ENCODE measurements around the gene MCEMP1.
A peak's percentile ranks its signal among the peaks of the same experiment; 100 is the strongest.

Gene MCEMP1

GRCh38 chr19:7650148-7650547 is 26.7 kb upstream of the MCEMP1 start:
- H3K9ac ChIP-seq (ENCODE audit: low read length) = no peak overlapping the region
- WGBS (ENCODE audit: extremely low coverage, insufficient coverage, insufficient read length) = no CpG with 5 or more reads among the region's 2 CpGs

GRCh38 chr19:7652061-7652641 is 24.7 kb upstream of the MCEMP1 start:
- peaks cover 2% of the 10 kb centered on the region for H3K9me3 ChIP-seq (ENCODE audit: insufficient read depth, low read depth, low read length)
- no peak overlapping the region for H2BK12ac ChIP-seq (ENCODE audit: low read length)
- peak; percentile 83 to 95 for DNase-seq
- H3K4me1 ChIP-seq (ENCODE audit: control insufficient read depth in 1 of 2, insufficient read depth in 2 of 2, low read length in 2 of 2) = peaks cover 2 to 4% of the 10 kb centered on the region in 2 experiments
- peak overlapping the region; percentile 4 for H2AFZ ChIP-seq (ENCODE audit: insufficient read depth, low read length, poor library complexity)
- no peak overlapping the region for H3K14ac ChIP-seq (ENCODE audit: low read length)
- no peaks in the 10 kb centered on the region for H3K79me2 ChIP-seq (ENCODE audit: control insufficient read depth, insufficient read depth, low read length, poor library complexity)
- H3K4me2 ChIP-seq (ENCODE audit: low read length) = peak overlapping the region; percentile 38
- no CpG with 5 or more reads among the region's 28 CpGs for WGBS (ENCODE audit: extremely low coverage, insufficient coverage, insufficient read length)
- H3K9ac ChIP-seq (ENCODE audit: low read length) = no peak overlapping the region
- peak overlapping the region; percentile 11 for H4K91ac ChIP-seq (ENCODE audit: low read depth, low read length)
- H2AK5ac ChIP-seq (ENCODE audit: low read length) = no peak overlapping the region
- H4K8ac ChIP-seq (ENCODE audit: low read depth, low read length) = no peak overlapping the region
- H3K79me1 ChIP-seq (ENCODE audit: low read length) = no peaks in the 10 kb centered on the region
- no peak overlapping the region for H3K23ac ChIP-seq (ENCODE audit: low read length)
- H2BK120ac ChIP-seq (ENCODE audit: insufficient read depth, low read length, poor library complexity) = no peak overlapping the region
- no peaks in the 10 kb centered on the region for H3K27me3 ChIP-seq (ENCODE audit: insufficient read depth, low read length)
- peak overlapping the region; percentile 10 for H3K18ac ChIP-seq (ENCODE audit: low read length)
- no peak overlapping the region for H4K12ac ChIP-seq (ENCODE audit: low read depth, low read length)
- peaks cover 2 to 4% of the 10 kb centered on the region in 2 experiments for H3K36me3 ChIP-seq (ENCODE audit: control insufficient read depth in 1 of 2, insufficient read depth in 2 of 2, low read length in 2 of 2)
- no peak overlapping the region for H3K4me3 ChIP-seq (ENCODE audit: low read depth, low read length)
- no peak overlapping the region for H2BK5ac ChIP-seq (ENCODE audit: low read depth, low read length, poor library complexity)
- no peak overlapping the region for H3K4ac ChIP-seq (ENCODE audit: low read depth, low read length)
- no peak overlapping the region for H3K27ac ChIP-seq (ENCODE audit: low read depth, low read length)

More at GRCh38 chr19:7650148-7650547, 26.7 kb upstream of the MCEMP1 start:
- H2AFZ ChIP-seq (ENCODE audit: insufficient read depth, low read length, poor library complexity) = no peak overlapping the region
- no peak overlapping the region for H3K27ac ChIP-seq (ENCODE audit: low read depth, low read length)
- H3K36me3 ChIP-seq (ENCODE audit: control insufficient read depth in 1 of 2, insufficient read depth in 2 of 2, low read length in 2 of 2) = peaks cover 12 to 17% of the 10 kb centered on the region in 2 experiments
- no peaks in the 10 kb centered on the region for H3K27me3 ChIP-seq (ENCODE audit: insufficient read depth, low read length)
- no peak overlapping the region for H3K14ac ChIP-seq (ENCODE audit: low read length)
- H3K23ac ChIP-seq (ENCODE audit: low read length) = no peak overlapping the region
- no peak overlapping the region for H3K4me3 ChIP-seq (ENCODE audit: low read depth, low read length)
- H3K79me2 ChIP-seq (ENCODE audit: control insufficient read depth, insufficient read depth, low read length, poor library complexity) = no peaks in the 10 kb centered on the region
- H2BK12ac ChIP-seq (ENCODE audit: low read length) = no peak overlapping the region
- no peak overlapping the region for H3K18ac ChIP-seq (ENCODE audit: low read length)
- no peaks in the 10 kb centered on the region for H3K79me1 ChIP-seq (ENCODE audit: low read length)
- no peak overlapping the region for H4K8ac ChIP-seq (ENCODE audit: low read depth, low read length)
- DNase-seq = no peak
- no peak overlapping the region for H3K4me2 ChIP-seq (ENCODE audit: low read length)
- peaks cover 2% of the 10 kb centered on the region for H3K9me3 ChIP-seq (ENCODE audit: insufficient read depth, low read depth, low read length)
- no peak overlapping the region for H4K12ac ChIP-seq (ENCODE audit: low read depth, low read length)
- H4K91ac ChIP-seq (ENCODE audit: low read depth, low read length) = no peak overlapping the region
- no peak overlapping the region for H2BK120ac ChIP-seq (ENCODE audit: insufficient read depth, low read length, poor library complexity)
- no peak overlapping the region for H2BK5ac ChIP-seq (ENCODE audit: low read depth, low read length, poor library complexity)
- H3K4ac ChIP-seq (ENCODE audit: low read depth, low read length) = no peak overlapping the region
- no peak overlapping the region for H2AK5ac ChIP-seq (ENCODE audit: low read length)
- H3K4me1 ChIP-seq (ENCODE audit: control insufficient read depth in 1 of 2, insufficient read depth in 2 of 2, low read length in 2 of 2) = peaks cover 2 to 4% of the 10 kb centered on the region in 2 experiments

DNA sequence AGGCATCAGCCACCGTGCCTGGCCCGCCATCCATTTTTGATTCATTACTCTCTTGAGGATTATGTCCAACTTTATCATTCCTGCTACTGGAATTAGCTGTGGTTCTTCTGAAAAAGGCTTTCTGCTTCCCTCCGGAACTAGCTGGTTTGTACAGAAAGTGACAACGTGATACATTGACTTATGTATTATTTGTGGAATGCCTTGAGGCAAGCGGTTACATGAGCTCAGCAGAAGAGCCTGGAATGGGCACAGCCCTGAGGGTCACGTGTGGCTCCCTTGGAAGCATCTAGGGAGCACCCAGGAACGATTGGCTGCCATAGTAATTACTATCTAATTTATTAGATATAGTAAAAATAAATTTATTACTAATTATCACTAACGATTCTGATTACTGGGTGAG is 22.5 kb upstream of the MCEMP1 start:
- H4K12ac ChIP-seq (ENCODE audit: low read depth, low read length) = no peak overlapping the region
- H3K36me3 ChIP-seq (ENCODE audit: control insufficient read depth in 1 of 2, insufficient read depth in 2 of 2, low read length in 2 of 2) = no peaks in the 10 kb centered on the region
- H2BK5ac ChIP-seq (ENCODE audit: low read depth, low read length, poor library complexity) = no peak overlapping the region
- H3K23ac ChIP-seq (ENCODE audit: low read length) = no peak overlapping the region
- DNase-seq = no peak
- no peak overlapping the region for H3K4ac ChIP-seq (ENCODE audit: low read depth, low read length)
- no peak overlapping the region for H4K8ac ChIP-seq (ENCODE audit: low read depth, low read length)
- no peak overlapping the region for H3K4me3 ChIP-seq (ENCODE audit: low read depth, low read length)
- no peak overlapping the region for H3K27ac ChIP-seq (ENCODE audit: low read depth, low read length)
- no peaks in the 10 kb centered on the region for H3K79me2 ChIP-seq (ENCODE audit: control insufficient read depth, insufficient read depth, low read length, poor library complexity)
- no CpG with 5 or more reads among the region's 8 CpGs for WGBS (ENCODE audit: extremely low coverage, insufficient coverage, insufficient read length)
- no peak overlapping the region for H3K9ac ChIP-seq (ENCODE audit: low read length)
- no peaks in the 10 kb centered on the region for H3K9me3 ChIP-seq (ENCODE audit: insufficient read depth, low read depth, low read length)
- no peak overlapping the region for H2BK120ac ChIP-seq (ENCODE audit: insufficient read depth, low read length, poor library complexity)
- H3K4me1 ChIP-seq (ENCODE audit: control insufficient read depth in 1 of 2, insufficient read depth in 2 of 2, low read length in 2 of 2) = peaks cover 2 to 4% of the 10 kb centered on the region in 2 experiments
- no peak overlapping the region for H2BK12ac ChIP-seq (ENCODE audit: low read length)
- H3K14ac ChIP-seq (ENCODE audit: low read length) = no peak overlapping the region
- H2AFZ ChIP-seq (ENCODE audit: insufficient read depth, low read length, poor library complexity) = no peak overlapping the region
- no peaks in the 10 kb centered on the region for H3K27me3 ChIP-seq (ENCODE audit: insufficient read depth, low read length)
- no peak overlapping the region for H3K4me2 ChIP-seq (ENCODE audit: low read length)
- no peaks in the 10 kb centered on the region for H3K79me1 ChIP-seq (ENCODE audit: low read length)
- no peak overlapping the region for H3K18ac ChIP-seq (ENCODE audit: low read length)
- H2AK5ac ChIP-seq (ENCODE audit: low read length) = no peak overlapping the region
- no peak overlapping the region for H4K91ac ChIP-seq (ENCODE audit: low read depth, low read length)

DNA sequence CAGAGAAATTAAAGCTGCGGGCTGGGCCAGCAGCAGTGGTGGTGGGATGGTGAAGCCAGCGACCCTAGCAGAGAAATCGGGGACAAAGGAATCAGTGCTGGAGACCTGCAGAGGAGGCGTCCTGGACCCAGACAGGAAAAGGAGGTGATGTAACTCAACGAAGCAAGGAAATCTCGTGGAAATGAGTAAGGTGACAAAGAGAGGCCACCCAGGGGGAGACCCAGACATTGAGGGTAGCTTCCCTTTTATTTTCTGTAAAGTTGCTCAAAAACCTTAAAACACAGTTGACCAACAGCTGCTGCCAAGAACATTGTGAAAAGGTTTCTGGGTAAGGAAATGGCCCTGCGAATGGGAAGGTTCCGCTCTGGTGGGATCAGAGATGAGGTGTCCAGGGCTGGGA is 21.3 kb upstream of the MCEMP1 start:
- H3K4me3 ChIP-seq (ENCODE audit: low read depth, low read length) = no peak overlapping the region
- no peak overlapping the region for H2AK5ac ChIP-seq (ENCODE audit: low read length)
- no peak overlapping the region for H3K4me2 ChIP-seq (ENCODE audit: low read length)
- H3K27me3 ChIP-seq (ENCODE audit: insufficient read depth, low read length) = no peaks in the 10 kb centered on the region
- H3K14ac ChIP-seq (ENCODE audit: low read length) = no peak overlapping the region
- peaks cover 2 to 4% of the 10 kb centered on the region in 2 experiments for H3K4me1 ChIP-seq (ENCODE audit: control insufficient read depth in 1 of 2, insufficient read depth in 2 of 2, low read length in 2 of 2)
- no peak overlapping the region for H3K9ac ChIP-seq (ENCODE audit: low read length)
- H2BK12ac ChIP-seq (ENCODE audit: low read length) = no peak overlapping the region
- H4K91ac ChIP-seq (ENCODE audit: low read depth, low read length) = no peak overlapping the region
- H3K9me3 ChIP-seq (ENCODE audit: insufficient read depth, low read depth, low read length) = no peaks in the 10 kb centered on the region
- no peak overlapping the region for H3K4ac ChIP-seq (ENCODE audit: low read depth, low read length)
- H2BK120ac ChIP-seq (ENCODE audit: insufficient read depth, low read length, poor library complexity) = no peak overlapping the region
- H3K18ac ChIP-seq (ENCODE audit: low read length) = no peak overlapping the region
- H3K79me1 ChIP-seq (ENCODE audit: low read length) = no peaks in the 10 kb centered on the region
- no peaks in the 10 kb centered on the region for H3K36me3 ChIP-seq (ENCODE audit: control insufficient read depth in 1 of 2, insufficient read depth in 2 of 2, low read length in 2 of 2)
- no peak overlapping the region for H4K12ac ChIP-seq (ENCODE audit: low read depth, low read length)
- DNase-seq = peak in 1 of 2 donors; percentile 25
- no peaks in the 10 kb centered on the region for H3K79me2 ChIP-seq (ENCODE audit: control insufficient read depth, insufficient read depth, low read length, poor library complexity)
- H3K27ac ChIP-seq (ENCODE audit: low read depth, low read length) = no peak overlapping the region
- no peak overlapping the region for H2AFZ ChIP-seq (ENCODE audit: insufficient read depth, low read length, poor library complexity)
- no peak overlapping the region for H2BK5ac ChIP-seq (ENCODE audit: low read depth, low read length, poor library complexity)
- WGBS (ENCODE audit: extremely low coverage, insufficient coverage, insufficient read length) = no CpG with 5 or more reads among the region's 8 CpGs
- no peak overlapping the region for H3K23ac ChIP-seq (ENCODE audit: low read length)
- no peak overlapping the region for H4K8ac ChIP-seq (ENCODE audit: low read depth, low read length)
